Fibroblast of gingiva (primary cell): ENCODE data around the gene SMYD2.

Source experiments
- DNase-seq: peaks from one replicate; pipeline ENCODE4 v3.0.0-alpha.2; 2011; ENCODE audit warnings: low read depth

SMYD2 gene

DNA sequence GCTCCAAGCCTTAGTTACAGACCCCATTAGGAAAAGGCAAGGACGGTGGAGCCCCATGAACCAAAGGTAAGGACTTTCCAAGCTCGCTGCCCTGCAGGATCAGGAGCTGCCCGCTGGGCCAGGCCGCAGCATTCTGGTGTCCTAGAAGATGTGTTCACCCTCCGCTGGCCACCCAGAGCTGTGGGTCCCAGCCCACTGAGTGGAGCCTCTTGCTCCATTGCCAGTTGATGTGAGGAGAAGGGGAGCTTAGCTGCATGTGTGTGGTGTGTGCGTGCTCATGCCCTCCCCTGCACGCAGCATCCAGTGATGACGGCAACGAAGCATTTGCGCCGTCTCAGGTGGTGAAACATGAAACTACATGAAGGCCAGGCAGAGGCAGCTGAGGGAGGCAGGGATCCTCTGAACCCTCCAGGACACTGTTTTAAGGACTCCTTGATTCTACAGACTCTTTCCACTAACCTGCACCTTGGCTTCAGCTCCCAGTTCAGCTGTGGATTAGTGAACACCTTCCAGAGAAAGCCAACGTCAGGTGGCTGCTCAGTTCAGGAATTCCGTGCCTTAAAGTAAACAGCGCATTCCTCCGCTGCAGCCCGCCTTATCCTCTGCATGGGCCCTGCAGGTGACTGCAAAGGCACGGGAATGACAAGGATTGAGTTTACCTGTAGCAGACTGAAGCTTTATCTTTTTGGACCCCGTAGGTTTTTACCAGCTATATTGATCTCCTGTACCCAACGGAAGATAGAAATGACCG lies 48.7 kb downstream of the SMYD2 start:
- DNase-seq, result no peak

DNA sequence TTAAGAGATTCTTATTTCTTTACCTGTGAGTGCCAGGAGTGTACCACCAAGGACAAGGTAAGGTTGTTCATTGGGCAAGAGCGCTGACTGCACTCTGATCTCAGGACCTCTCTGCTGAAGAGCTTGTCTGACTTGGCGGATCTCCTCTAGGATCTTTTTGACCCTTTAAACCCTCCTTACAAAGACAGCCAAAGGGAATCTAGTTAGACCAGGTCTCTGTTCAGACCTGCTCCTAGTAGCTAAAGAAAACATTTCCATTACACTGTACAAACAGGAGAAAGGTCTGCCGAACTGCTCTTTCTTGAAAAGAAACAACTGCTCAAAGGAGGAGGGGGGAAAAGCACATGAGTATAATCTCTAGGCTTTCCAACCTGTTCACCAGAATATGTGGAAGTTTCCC lies 49.3 kb downstream of the SMYD2 start:
- DNase-seq, result no peak

DNA sequence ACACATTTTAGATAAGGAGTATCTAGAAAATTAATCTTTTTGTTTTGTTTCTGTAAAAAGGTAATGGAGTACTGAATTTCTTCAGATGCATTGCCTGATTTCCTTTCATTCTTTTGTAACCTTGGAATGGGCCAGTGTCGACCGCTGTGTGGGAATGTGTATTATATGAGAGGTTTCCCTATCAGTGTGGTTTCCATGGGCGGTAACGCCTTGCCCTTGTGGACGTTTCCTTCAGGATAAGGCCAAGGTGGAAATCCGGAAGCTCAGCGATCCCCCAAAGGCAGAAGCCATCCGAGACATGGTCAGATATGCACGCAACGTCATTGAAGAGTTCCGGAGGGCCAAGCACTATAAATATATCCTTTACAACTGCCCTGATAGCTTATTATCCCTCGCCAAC lies 49.8 kb downstream of the SMYD2 start:
- DNase-seq, result no peak

DNA sequence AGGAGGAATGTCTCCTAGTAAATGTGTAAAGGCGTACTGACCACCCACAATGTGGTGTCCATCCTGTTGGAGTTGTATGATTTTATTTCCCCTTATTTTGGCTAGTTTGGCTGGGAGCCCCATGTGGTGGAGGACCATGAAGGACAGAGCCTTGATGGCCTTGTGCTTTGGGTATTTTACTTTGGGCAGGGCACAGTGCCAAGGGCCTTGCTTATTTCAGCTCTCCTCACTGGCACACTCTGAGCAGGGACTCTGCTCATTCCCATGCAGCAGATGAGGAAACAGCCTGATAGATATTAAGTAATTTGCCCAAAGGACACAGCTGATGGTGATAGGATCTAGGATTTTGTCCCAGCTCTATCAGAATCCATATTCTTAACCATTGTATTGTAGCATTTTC lies 50.2 kb downstream of the SMYD2 start:
- DNase-seq, result no peak

DNA sequence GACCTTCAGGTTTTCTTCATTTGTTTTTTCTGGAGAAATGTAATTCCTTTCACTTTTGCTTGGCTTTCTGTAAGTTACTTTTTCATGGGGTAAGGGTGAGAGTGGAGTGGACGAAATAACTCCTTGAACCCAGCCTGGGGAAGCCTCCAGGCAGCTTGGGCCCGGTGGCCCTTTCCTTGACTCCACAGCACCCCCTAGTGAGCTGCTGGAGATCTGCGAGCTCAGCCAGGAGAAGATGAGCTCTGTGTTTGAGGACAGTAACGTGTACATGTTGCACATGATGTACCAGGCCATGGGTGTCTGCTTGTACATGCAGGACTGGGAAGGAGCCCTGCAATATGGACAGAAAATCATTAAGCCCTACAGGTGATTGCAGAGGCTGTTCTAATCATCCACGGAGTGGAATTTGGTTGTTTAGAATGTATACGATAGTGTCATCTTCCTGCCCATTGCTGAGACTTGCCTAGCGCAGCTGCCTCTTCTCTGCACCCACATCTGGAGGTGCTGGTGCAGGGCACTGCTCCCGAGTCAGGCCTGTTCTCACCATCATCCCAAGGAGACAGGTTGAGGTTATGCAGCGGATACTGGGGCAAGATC lies 51.0 kb downstream of the SMYD2 start:
- DNase-seq, result no peak

DNA sequence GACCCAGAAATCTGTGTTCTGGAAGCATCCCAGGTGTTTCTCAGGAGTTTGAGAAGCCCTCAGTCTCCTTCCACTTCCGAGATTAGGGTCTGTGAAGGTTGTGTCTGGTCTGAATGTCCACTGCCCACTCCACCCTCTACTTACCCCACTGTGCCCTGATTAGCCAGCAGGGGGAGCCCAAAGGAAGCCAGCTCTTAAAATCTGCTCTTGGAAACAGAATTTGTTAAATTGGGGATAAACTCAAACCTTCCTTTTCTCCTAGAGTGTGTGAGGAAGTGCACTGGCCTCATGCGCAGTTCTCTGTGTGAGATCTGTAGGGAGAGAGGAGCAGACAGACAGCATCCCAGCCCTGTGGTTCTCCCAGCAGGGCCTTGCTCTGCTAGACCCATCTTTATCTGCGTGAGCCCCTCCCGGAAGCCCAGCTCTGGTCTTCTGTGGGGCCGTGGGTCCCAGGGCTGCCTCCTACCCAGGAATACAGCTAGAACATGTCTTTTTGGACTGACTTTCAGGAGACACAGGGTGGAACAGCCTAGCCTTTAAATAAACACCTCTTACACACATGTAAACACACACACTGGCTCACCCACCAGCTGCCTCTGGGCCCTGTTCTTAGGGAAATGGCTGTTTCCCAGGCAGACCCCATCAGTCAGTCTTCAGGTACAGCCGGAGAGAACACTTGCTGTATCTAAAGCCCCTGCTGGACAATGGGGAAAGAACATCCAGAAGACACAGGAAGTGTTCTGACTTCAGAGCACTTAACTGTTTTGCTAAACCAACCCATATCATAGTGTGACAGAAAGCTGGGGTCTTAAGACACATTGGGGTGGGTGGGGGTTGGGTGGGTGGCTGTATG lies 52.2 kb downstream of the SMYD2 start:
- peak; percentile 53 for DNase-seq

DNA sequence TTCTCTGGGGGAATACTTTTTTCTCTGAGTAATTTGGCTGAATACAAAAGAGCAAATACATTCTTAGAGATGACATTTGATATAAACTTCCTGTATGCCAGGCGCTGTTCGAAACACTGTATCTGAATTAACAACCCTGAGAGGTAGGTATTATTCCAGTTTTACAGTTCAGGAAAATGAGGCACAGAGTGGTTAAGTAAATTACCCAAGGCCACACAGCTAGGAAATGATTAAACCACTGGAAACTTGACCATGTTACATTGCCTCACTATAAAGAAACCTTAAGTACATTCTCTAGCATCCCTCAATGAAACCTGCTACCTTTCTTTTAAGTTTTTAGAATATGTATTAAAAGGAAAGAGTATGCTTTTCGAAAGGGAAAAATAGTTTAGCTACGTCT lies 54.6 kb downstream of the SMYD2 start:
- no peak for DNase-seq

DNA sequence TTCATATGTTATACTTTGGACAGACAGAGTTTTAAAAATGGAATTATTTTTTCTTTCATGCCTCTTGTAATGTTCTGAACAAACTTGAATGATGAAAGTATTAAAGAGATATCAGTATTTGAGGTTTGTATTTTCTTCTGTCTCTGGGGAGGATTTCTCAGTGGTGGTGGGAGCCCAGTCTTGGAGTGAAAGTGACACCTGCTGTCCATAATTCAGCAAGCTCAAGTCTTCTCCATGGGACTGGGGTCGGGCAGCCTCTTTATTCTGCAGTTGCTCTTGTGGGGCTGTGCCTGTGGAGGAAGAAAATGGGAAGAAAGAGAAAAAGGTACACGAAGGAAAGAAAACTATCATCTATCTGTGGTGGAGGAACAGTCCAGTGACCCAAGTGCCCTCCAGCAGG lies 56.1 kb downstream of the SMYD2 start:
- no peak for DNase-seq

DNA sequence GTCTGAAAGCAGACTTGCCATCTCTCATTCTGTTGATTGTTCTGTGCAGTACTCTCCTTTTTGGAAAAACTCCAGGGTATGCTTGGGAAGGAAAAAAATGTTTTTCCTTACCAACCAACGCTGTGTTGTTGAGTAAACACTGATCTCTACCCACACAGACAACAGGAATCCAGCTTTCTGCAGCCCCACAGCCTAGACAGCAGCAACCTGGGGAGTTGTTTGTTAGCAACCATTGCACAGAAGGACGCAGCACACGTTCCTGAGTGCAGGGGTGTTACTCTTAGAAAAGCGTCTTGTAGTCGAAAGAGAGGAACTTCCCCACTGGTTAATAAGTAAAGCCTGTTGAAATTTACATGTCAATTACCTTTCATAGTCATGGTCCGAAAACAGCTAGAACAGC lies 56.6 kb downstream of the SMYD2 start:
- peak; percentile 82 for DNase-seq

DNA sequence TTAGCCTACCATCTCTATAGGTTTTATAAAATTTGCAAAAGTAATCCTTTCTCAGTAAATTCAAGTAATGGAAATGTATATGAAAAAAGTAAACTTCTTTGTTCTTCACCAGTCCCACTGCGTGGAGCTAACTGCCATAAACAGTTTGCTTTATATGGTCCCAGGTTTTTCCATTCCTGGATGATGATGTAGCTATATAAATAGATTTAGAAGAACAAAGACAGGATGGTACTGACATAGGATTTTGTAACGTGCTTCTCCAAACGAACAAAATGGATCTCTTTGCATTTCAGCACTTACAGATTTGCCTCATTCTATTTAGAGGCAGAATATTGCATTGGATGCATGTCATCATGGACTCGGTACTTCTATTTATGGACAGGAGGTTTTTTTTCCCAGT lies 57.3 kb downstream of the SMYD2 start:
- DNase-seq, result no peak

DNA sequence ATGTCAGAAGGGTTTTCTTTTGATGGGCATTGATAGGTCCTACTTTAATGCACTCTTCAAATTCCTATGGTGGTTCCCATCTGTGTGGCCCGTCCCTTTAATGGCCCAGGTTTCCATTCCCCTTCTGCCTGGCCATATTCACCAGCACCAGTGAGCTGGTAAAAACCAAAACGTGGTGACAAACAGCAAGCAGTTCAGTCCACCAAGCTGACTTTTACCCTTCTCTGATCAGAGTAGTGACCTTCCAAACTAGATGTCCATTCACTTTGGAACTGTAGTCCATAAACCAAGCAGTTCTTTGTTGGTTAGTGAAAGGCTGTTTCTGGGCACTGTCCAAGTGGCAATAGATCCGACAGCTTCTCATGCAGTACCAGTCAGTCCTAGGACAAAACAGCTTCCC lies 60.5 kb downstream of the SMYD2 start:
- DNase-seq, result no peak

DNA sequence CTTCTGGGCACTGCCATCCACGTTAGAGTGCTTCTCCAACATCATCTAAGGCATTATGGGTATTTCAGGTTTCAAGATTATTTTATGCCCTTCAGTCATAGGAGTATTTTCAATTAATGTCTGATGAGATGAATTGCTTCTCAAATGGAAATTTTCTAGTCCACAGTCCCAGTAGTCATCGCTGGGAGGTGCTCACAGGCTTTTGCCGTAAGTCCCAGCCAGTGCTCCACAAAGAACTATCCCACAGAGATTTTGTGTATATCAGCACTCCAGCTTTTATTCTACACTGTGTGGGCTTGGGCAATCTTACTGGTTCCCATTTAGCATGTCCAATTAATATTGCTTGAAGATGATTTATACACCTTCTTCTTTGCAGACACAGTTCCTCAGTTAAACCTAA lies 61.0 kb downstream of the SMYD2 start:
- DNase-seq, result no peak

DNA sequence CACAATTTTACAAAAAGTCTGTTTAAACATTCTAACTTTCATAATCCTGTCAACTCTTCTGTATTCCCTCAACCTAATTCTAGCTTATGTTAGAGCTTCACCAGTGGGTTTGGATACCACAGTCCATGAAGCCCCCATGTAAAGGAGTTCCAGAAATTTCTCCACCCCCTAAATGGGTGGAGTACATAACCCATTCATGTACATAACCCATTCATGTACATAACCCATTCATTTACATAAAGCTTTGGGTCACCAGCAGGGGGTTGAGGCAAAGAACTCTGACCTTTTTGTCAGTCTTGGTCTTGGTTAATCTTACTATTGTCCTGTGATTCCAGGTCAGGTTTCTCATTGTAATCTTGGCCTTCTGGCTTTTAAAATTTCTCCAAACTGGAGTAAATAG lies 61.6 kb downstream of the SMYD2 start:
- no peak for DNase-seq

DNA sequence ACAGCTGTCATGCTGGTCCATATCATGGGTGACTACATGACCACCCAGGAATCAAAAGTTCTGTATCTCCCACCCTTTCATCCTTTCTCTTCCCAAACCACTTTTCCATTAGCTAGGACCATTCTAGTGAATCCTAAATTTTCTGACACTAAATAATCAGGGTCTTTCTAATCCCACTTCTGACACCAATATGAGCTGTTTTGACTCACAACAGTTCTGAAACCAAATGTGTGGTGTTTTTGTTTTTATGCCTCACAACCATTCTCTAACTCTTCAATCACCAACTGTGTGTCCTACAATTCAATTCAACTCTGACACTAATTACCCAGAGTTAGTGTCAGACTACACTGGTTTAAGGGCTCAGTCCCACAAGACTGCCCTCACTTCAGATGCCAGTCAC lies 63.9 kb downstream of the SMYD2 start:
- no peak for DNase-seq

DNA sequence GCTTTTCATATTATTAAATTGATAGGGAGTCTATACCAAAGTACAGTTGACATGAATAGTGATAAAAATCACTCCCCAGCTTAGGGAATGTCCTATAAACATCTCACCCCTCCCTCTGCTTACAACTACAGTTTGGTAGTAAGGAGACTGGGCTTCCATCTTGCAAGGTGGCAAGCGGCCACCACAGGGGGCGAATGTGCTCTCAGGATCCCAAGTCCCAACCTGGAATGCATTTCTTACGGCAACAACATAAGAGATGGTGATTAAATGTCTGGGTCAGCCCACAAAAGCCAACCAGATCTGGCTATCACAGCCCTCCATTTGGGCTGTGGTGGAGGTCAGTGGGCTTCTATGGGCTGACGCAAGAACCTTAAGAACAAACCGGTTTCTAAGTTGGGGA lies 68.0 kb downstream of the SMYD2 start:
- DNase-seq, result no peak

DNA sequence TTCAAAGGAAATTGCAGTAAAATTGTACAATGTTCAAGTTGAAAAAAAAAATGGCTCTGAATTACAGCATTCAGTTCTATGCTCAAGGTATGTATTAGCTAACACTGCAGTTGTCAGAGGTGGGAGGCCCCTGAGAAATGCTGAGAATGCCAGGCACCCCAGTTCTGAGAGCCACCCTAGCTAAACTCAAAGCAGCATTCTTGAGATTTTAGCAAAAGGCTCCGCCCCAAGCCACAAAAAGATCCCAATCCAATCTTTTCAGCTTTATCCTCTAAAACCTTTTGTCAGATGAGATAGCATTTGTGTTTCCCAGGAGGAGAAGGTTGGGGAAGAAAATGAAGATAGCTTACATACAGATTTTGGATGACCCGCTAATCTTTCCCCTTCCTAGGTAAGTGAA lies 68.8 kb downstream of the SMYD2 start:
- no peak for DNase-seq

DNA sequence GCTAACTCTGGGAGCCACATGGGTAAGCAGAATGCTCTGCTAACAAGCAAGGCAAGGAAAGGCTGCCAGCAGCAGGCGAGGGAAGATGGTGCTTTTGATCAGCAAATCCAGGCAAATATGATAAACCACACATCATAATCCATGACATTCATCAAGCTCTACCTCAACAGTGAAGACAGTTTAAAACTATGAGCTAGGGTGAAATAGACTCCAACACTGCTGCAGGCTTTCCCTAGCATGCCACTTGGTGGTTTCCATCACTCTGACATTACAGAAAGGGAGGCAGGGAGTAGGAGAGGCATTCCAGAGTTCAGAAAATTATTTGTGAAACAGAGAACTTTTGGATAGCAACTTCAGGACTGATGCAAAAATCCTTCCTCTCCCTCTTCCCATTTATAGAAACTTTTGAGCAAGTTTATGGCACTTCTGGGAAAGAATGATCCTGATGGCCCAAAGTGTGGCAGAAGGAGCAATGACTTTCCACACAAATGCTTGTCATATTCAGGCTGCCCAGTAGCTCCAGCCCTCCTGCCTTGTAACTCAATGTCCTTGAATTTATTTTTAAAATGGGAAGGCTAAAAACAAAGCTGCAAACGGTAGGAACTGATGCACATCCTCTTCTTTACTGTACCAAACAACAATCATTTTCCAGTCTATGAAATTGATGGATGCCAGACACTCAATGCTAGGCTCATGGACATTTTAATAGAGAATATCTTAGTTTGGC lies 70.8 kb downstream of the SMYD2 start:
- no peak for DNase-seq

DNA sequence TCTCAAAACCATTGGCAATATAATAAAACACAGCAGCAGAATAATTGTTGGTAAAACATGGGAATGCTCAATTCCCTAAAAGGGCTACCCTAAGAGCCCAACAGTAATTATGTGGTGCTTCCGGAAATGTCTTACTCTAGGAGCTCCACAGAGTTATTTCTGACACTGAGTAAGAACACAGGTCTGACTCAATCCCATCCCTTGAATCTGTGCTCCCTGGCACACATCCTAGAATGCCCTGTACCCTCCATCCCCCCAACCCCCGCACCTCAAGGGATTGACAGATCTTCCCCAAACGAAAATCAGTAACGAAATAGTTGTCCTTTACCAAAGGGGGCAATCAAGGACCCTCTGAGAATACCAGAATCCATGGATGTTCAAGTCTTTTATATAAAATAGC lies 71.9 kb downstream of the SMYD2 start:
- no peak for DNase-seq

DNA sequence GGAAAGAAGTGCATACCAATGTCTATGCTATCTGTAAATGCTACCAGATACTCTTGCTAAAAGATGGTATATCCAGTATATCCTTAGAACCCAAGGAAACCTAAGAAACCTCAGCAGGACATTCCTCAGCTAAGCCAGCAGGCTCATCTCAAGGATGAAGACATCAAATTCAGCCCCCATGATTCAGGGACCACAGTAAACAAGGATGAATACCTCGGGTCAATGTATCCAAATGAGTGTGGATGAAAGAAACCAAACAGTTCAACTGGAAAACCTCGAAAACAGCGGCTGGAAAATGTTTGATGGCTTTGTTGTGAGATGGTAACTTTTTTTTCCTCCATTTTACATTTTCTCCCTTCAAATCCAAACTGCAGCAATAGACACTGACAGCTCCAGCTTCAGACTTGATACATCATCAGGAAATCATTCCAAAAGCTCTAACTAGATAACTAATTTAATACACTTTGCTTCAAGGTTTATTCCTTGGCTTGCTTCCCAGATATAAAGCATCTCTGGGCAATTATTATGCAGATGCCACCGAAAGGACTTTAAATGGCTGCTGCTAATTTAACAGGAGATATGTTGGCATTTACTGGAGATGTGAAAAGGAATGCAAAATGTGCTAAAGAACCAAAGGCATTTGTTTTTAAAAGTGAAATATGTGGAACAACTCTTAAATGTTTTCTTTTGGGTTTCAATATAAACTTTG lies 73.6 kb downstream of the SMYD2 start:
- no peak for DNase-seq

DNA sequence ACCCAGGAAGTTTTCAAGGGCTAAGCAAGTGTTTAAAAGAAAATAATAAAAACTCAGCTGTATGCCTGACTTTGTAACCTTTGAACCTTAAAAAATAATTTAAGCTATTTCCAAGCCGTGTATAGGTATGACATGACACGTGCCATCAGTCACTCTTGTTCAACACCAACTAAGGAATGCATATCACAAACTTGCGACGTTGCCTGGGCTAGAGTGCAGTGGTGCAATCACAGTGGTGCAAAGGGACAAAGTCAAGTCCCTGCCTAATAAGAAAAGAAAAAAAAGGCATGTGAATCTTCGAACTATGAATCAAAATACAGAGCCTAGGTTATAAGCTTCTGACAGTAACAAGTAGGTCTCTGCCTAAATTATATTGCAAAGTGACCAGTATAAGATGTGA lies 79.2 kb downstream of the SMYD2 start:
- no peak for DNase-seq

DNA sequence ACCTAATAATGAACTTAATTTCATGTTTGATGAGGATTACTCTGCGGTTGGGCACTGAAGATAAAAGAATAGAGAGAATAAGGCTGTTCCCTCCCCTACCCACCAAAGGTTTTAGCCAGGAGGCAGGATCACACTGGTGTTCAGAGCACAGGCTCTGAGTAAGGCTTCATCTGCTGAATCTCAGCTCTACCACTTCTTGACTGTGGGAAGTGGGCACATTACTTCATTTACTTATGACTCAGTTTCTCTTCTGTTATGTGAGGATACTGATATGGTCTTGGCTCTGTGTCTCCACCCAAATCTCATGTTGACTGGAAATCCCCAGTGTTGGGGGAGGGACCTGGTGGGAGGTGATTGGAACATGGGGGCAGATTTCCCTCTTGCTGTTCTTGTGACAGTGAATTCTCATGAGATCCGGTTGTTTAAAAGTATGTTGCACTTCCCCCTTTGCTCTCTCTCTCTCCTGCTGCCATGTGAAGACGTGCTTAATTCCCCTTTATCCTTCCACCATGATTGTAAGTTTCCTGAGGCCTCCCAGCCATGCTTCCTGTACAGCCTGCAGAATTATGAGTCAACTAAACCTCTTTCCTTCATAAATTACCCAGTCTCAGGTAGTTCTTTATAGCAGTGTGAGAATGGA lies 79.7 kb downstream of the SMYD2 start:
- DNase-seq, result no peak
